ENCODE measurements around the gene KIFBP.

- TF ChIP-seq EGR1 (IDR thresholded peaks at IDR 0.05; ENCODE audit: low read depth) (no peak), SIN3A (IDR thresholded peaks at IDR 0.05; ENCODE audit: low read depth) (no peak)
These were observed 64.1 kb downstream of the KIFBP start for GRCh38 chr10:69052736-69053135.
